Tibial artery (tissue), 4 donors: ENCODE measurements around the gene PLD2.
"Not testable (repeated sequence)": the region's sequence is repeated elsewhere in the genome, so short reads cannot be mapped to it uniquely, and the experiment has no call there.

Experiments used
- DNase-seq, 2 donors: peaks; one replicate each; pipeline ENCODE4 v3.0.0-alpha.2; 2019
- H3K27ac ChIP-seq, 2 donors: fragments of 200-600 bp; sonication (generic) in 1 of 2; 1 replicate in 1 of 2; 2 replicates in 1 of 2; pipeline ENCODE4 v1.5.1; 2018 to 2019; ENCODE audit warnings: mild to moderate bottlenecking in 1 of 2
- H3K27me3 ChIP-seq, 2 donors: fragments of 200-600 bp; sonication (generic) in 1 of 2; one replicate each; pipeline versions ENCODE4 v1.5.1 to v1.6.0; 2016 to 2019
- H3K36me3 ChIP-seq, 3 donors: fragments of 200-600 bp; sonication (generic) in 2 of 3; one replicate each; pipeline ENCODE4 v1.5.1; 2016 to 2019; ENCODE audit warnings: mild to moderate bottlenecking in 2 of 3
- H3K4me1 ChIP-seq, 4 donors: fragments of 200-600 bp; sonication (generic) in 2 of 4; 1 replicate in 3 of 4; 2 replicates in 1 of 4; pipeline ENCODE4 v1.5.1; 2016 to 2019
- H3K4me3 ChIP-seq, 2 donors: fragments of 200-600 bp; sonication (generic) in 1 of 2; 1 replicate in 1 of 2; 2 replicates in 1 of 2; pipeline ENCODE4 v1.5.1; 2018 to 2019; ENCODE audit warnings: mild to moderate bottlenecking in 2 of 2
- H3K9me3 ChIP-seq, 3 donors: fragments of 200-600 bp; sonication (generic) in 1 of 3; one replicate each; pipeline ENCODE4 v1.5.1; 2016 to 2019
- CTCF ChIP-seq, 2 experiments: fragments of 200-600 bp in 1 of 2; fragments of 450-650 bp in 1 of 2; IDR thresholded peaks; one replicate each; pipeline ENCODE4 v1.5.1; 2017 to 2019; ENCODE audit warnings: antibody characterized with exemption in 2 of 2, mild to moderate bottlenecking in 1 of 2, moderate library complexity in 1 of 2
- intact Hi-C: fragments of 100-400 bp; cut with DNase I; formaldehyde crosslinking; loops from one replicate; pipeline ENCODE4 v1.15.0; 2023; ENCODE audit warnings: low total_unique reads

Gene PLD2

GRCh38 chr17:4827399-4827798 is 20.4 kb downstream of the PLD2 start:
- no peak overlapping the region for H3K27ac ChIP-seq
- TF ChIP-seq CTCF (IDR thresholded peaks at IDR 0.05), result no peak
- H3K27me3 ChIP-seq, result no peaks in the 10 kb centered on the region
- DNase-seq, result no peak
- H3K4me1 ChIP-seq, result no peaks in the 10 kb centered on the region
- H3K36me3 ChIP-seq, result peaks cover 0 to 15% (median 6%) of the 10 kb centered on the region in 3 donors
- H3K9me3 ChIP-seq, result no peaks in the 10 kb centered on the region
- intact Hi-C loops, result no loop called here
- H3K4me3 ChIP-seq, result no peak overlapping the region

GRCh38 chr17:4832829-4833177 is 25.9 kb downstream of the PLD2 start:
- peaks cover 0 to 18% (median 11%) of the 10 kb centered on the region in 4 donors for H3K4me1 ChIP-seq
- not testable (repeated sequence) for H3K36me3 ChIP-seq, H3K27me3 ChIP-seq, DNase-seq, H3K9me3 ChIP-seq
- H3K27ac ChIP-seq, result peak overlapping the region; percentile 88 to 91
- peak overlapping the region; percentile 83 to 90 for H3K4me3 ChIP-seq
- intact Hi-C loops, result loop anchor here (5.0 to 10.0 kb wide), 2 partner anchors 46 to 52 kb away; partner anchors contain the start of genes GLTPD2 and VMO1

- H3K4me3 ChIP-seq, result peak within 1 kb of the TSS; percentile 83 to 90
- peak; percentile 82 to 93 for DNase-seq
- peak within 1 kb of the TSS; percentile 88 to 91 for H3K27ac ChIP-seq
- H3K9me3 ChIP-seq, result no peaks in the 10 kb centered on the region
- peak in 1 of 2 experiments; percentile 3 for TF ChIP-seq CTCF (IDR thresholded peaks at IDR 0.05)
- H3K4me1 ChIP-seq, result peaks cover 0 to 18% (median 11%) of the 10 kb centered on the region in 4 donors
- no peaks in the 10 kb centered on the region for H3K36me3 ChIP-seq
- intact Hi-C loops, result loop anchor here (5.0 to 10.0 kb wide), 2 partner anchors 46 to 51 kb away; partner anchors contain the start of genes GLTPD2 and VMO1
- no peaks in the 10 kb centered on the region for H3K27me3 ChIP-seq
Observed at GRCh38 chr17:4833178-4833940, 26.4 kb downstream of the PLD2 start, which contains the start of gene MINK1. Gene MINK1, plus strand, starts transcription at chr17:4833340. Its CDS starts 244 bp downstream, at chr17:4833584.

- Histone ChIP-seq H3K27me3 (no peaks in the 10 kb centered on the region), H3K36me3 (no peaks in the 10 kb centered on the region), H3K4me1 (peaks cover 0 to 18% (median 11%) of the 10 kb centered on the region in 4 donors), H3K9me3 (no peaks in the 10 kb centered on the region), H3K27ac (peak overlapping the region; percentile 88 to 91), H3K4me3 (peak overlapping the region; percentile 83 to 90)
- TF ChIP-seq CTCF (IDR thresholded peaks at IDR 0.05), result no peak
- DNase-seq, result peak in 1 of 2 donors; percentile 32
- intact Hi-C loops, result loop anchor here (5.0 to 10.0 kb wide), 2 partner anchors 47 to 51 kb away; partner anchors contain the start of genes GLTPD2 and VMO1
Observed at GRCh38 chr17:4833941-4834680, 27.2 kb downstream of the PLD2 start.

- Histone ChIP-seq H3K4me1 (peaks cover 0 to 18% (median 11%) of the 10 kb centered on the region in 4 donors), H3K27ac (peak overlapping the region in 1 of 2 donors; percentile 91), H3K36me3 (no peaks in the 10 kb centered on the region), H3K27me3 (no peaks in the 10 kb centered on the region), H3K4me3 (peak overlapping the region in 1 of 2 donors; percentile 83), H3K9me3 (no peaks in the 10 kb centered on the region)
- DNase-seq, result no peak
- TF ChIP-seq CTCF (IDR thresholded peaks at IDR 0.05), result no peak
- intact Hi-C loops, result loop anchor here (5.0 to 10.0 kb wide), 2 partner anchors 47 to 50 kb away; partner anchors contain the start of genes GLTPD2 and VMO1
Observed at GRCh38 chr17:4834681-4835020, 27.7 kb downstream of the PLD2 start.
